Activated T-cell treated with anti-CD3 and anti-CD28 coated beads, Interleukin-2, amount 50 U/mL, for 1 hour (primary cell): ENCODE data around the gene NRTN.
"Not testable (repeated sequence)": the region's sequence is repeated elsewhere in the genome, so short reads cannot be mapped to it uniquely, and the experiment has no call there.

Experiments
- DNase-seq: peaks from one replicate; pipeline ENCODE4 v3.0.0-alpha.2; 2020

Gene NRTN

GRCh38 chr19:5804516-5805461 is at the start of gene NRTN:
TSS of gene NRTN (plus strand) at chr19:5805067. CDS start at chr19:5824166, 19,099 bp downstream.
- DNase-seq, result peak; percentile 69

GRCh38 chr19:5762608-5763217 is 42.2 kb upstream of the NRTN start:
- no peak for DNase-seq

- DNase-seq, result no peak
Observed at GRCh38 chr19:5765220-5765619, 39.6 kb upstream of the NRTN start.

- no peak for DNase-seq
Observed at GRCh38 chr19:5767949-5768348, 36.9 kb upstream of the NRTN start.

GRCh38 chr19:5772416-5772815 is 32.5 kb upstream of the NRTN start:
- DNase-seq, result no peak

- DNase-seq, result no peak
Observed at GRCh38 chr19:5773276-5773675, 31.6 kb upstream of the NRTN start.

GRCh38 chr19:5774921-5775320 is 29.9 kb upstream of the NRTN start:
- no peak for DNase-seq

- no peak for DNase-seq
Observed at GRCh38 chr19:5775668-5776309, 29.1 kb upstream of the NRTN start.

GRCh38 chr19:5778402-5778801 is 26.5 kb upstream of the NRTN start:
- no peak for DNase-seq

- DNase-seq, result not testable (repeated sequence)
Observed at GRCh38 chr19:5780916-5781315, 24.0 kb upstream of the NRTN start.

GRCh38 chr19:5782322-5782721 is 22.5 kb upstream of the NRTN start:
- DNase-seq, result no peak

- no peak for DNase-seq
Observed at GRCh38 chr19:5782945-5783919, 21.6 kb upstream of the NRTN start.

GRCh38 chr19:5784581-5785147 is 20.2 kb upstream of the NRTN start, which contains the start of gene PRR22:
TSS of gene PRR22 (minus strand) at chr19:5784746. CDS start at chr19:5784660, 86 bp downstream.
- no peak for DNase-seq

- DNase-seq, result no peak
Observed at GRCh38 chr19:5785423-5785822, 19.4 kb upstream of the NRTN start.

- DNase-seq, result no peak
Observed at GRCh38 chr19:5786593-5787408, 18.1 kb upstream of the NRTN start.

GRCh38 chr19:5787409-5788182 is 17.3 kb upstream of the NRTN start:
- no peak for DNase-seq

- no peak for DNase-seq
Observed at GRCh38 chr19:5788422-5788821, 16.4 kb upstream of the NRTN start.

- DNase-seq, result no peak
Observed at GRCh38 chr19:5789351-5789761, 15.5 kb upstream of the NRTN start.

- no peak for DNase-seq
Observed at GRCh38 chr19:5789886-5790558, 14.8 kb upstream of the NRTN start.
